ENCODE measurements around the gene SCARF2.

DNA sequence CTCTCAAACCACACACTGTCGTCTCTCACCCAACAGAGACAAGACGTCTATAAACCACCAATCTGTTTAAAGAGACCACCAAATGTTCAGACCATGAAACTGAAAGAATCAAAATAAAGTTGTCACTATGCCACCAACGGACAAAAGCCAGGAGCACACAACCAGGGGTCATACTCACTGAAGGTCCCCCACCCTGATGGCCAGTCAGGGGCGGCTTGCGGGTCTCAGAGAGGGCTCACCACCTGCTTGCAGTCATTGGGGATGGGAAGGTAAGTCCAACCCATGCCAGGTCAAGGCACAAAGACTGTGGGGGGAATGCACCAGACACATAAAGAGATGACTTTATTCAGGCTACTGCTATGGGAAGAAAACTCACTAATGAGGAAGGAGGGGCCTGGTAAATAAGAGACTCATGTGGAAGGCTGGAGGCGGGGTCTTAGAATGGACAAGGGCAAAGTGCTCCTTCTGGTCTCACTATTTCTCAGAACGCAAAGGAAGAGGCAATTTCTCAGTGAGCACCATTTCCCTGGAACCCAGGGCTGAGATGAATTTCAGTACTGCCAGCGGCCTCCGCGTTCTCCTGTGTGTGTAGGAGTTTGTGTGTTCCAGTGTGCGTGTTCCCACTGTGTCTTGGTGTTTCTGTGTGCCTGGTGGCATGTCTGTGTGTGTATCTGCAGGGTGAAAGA lies 17.3 kb downstream of the SCARF2 start:
- TF ChIP-seq, protein P1, sequence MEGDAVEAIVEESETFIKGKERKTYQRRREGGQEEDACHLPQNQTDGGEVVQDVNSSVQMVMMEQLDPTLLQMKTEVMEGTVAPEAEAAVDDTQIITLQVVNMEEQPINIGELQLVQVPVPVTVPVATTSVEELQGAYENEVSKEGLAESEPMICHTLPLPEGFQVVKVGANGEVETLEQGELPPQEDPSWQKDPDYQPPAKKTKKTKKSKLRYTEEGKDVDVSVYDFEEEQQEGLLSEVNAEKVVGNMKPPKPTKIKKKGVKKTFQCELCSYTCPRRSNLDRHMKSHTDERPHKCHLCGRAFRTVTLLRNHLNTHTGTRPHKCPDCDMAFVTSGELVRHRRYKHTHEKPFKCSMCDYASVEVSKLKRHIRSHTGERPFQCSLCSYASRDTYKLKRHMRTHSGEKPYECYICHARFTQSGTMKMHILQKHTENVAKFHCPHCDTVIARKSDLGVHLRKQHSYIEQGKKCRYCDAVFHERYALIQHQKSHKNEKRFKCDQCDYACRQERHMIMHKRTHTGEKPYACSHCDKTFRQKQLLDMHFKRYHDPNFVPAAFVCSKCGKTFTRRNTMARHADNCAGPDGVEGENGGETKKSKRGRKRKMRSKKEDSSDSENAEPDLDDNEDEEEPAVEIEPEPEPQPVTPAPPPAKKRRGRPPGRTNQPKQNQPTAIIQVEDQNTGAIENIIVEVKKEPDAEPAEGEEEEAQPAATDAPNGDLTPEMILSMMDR (IDR thresholded peaks at IDR 0.05), result no peak
- no peak for TF ChIP-seq EZH2 (IDR thresholded peaks at IDR 0.05; ENCODE audit: borderline replicate concordance, insufficient read depth, low read depth, low read length, poor library complexity, severe bottlenecking)

All from B cell (primary cell).